Measurements from ENCODE around the gene SLC25A33. TPM values are rescaled to one million over a fixed set of nuclear protein-coding genes. Genes with fewer than 3 reads are reported as not detected.

SLC25A33 gene
- total RNA-seq, 4 donors from 2014 or later = 1.0 to 6.1 (median 3.3) TPM

- TF ChIP-seq POLR2A (IDR thresholded peaks at IDR 0.05) (no peak), CTCF (IDR thresholded peaks at IDR 0.05) (no peak)
- H3K4me3 ChIP-seq = no peak overlapping the region
- no peaks in the 10 kb centered on the region for H3K9me3 ChIP-seq
- H3K27me3 ChIP-seq = no peaks in the 10 kb centered on the region
- no peak for DNase-seq
- intact Hi-C loops (cut with DNase I; ENCODE audit: low total_unique reads) = no loop called here
- no peaks in the 10 kb centered on the region for H3K36me3 ChIP-seq
- H3K4me1 ChIP-seq = no peaks in the 10 kb centered on the region
- no peak overlapping the region for H3K27ac ChIP-seq
These were observed 72.5 kb downstream of the SLC25A33 start for GRCh38 chr1:9611716-9612115.

- TF ChIP-seq CTCF (IDR thresholded peaks at IDR 0.05) (no peak), POLR2A (IDR thresholded peaks at IDR 0.05) (no peak)
- Histone ChIP-seq H3K27me3 (no peaks in the 10 kb centered on the region), H3K4me1 (no peaks in the 10 kb centered on the region), H3K4me3 (no peak overlapping the region), H3K27ac (no peak overlapping the region), H3K36me3 (no peaks in the 10 kb centered on the region), H3K9me3 (no peaks in the 10 kb centered on the region)
- DNase-seq = no peak
- intact Hi-C loops (cut with DNase I; ENCODE audit: low total_unique reads) = no loop called here
These were observed 73.0 kb downstream of the SLC25A33 start for GRCh38 chr1:9612162-9612845.

GRCh38 chr1:9612871-9613624, 73.8 kb downstream of the SLC25A33 start:
- Histone ChIP-seq H3K27ac (no peak overlapping the region), H3K27me3 (no peaks in the 10 kb centered on the region), H3K9me3 (no peaks in the 10 kb centered on the region), H3K4me3 (no peak overlapping the region), H3K4me1 (no peaks in the 10 kb centered on the region), H3K36me3 (no peaks in the 10 kb centered on the region)
- TF ChIP-seq CTCF (IDR thresholded peaks at IDR 0.05) (no peak), POLR2A (IDR thresholded peaks at IDR 0.05) (no peak)
- DNase-seq = no peak
- intact Hi-C loops (cut with DNase I; ENCODE audit: low total_unique reads) = no loop called here

GRCh38 chr1:9613625-9614299, 74.5 kb downstream of the SLC25A33 start:
- H3K36me3 ChIP-seq = no peaks in the 10 kb centered on the region
- no peak for TF ChIP-seq CTCF (IDR thresholded peaks at IDR 0.05)
- TF ChIP-seq POLR2A (IDR thresholded peaks at IDR 0.05) = no peak
- H3K4me3 ChIP-seq = no peak overlapping the region
- intact Hi-C loops (cut with DNase I; ENCODE audit: low total_unique reads) = no loop called here
- H3K9me3 ChIP-seq = no peaks in the 10 kb centered on the region
- no peaks in the 10 kb centered on the region for H3K4me1 ChIP-seq
- no peak overlapping the region for H3K27ac ChIP-seq
- DNase-seq = no peak
- no peaks in the 10 kb centered on the region for H3K27me3 ChIP-seq

All from uterus (tissue), 4 donors.